ENCODE measurements around the gene UQCR11.

The UQCR11 gene

GRCh38 chr19:1592755-1593500, 12.3 kb downstream of the UQCR11 start, which contains the start of gene MBD3:
Gene MBD3 (minus strand): TSS chr19:1592865. CDS start chr19:1592631, 234 bp downstream.
- DNase-seq (ENCODE audit: insufficient read length, low spot score) (peak; percentile 92), FAIRE-seq (peak; percentile 78)

- peak; percentile 40 for FAIRE-seq
- DNase-seq (ENCODE audit: insufficient read length, low spot score), result peak; percentile 80
Observed at GRCh38 chr19:1592024-1592754, 13.1 kb downstream of the UQCR11 start.

DNA sequence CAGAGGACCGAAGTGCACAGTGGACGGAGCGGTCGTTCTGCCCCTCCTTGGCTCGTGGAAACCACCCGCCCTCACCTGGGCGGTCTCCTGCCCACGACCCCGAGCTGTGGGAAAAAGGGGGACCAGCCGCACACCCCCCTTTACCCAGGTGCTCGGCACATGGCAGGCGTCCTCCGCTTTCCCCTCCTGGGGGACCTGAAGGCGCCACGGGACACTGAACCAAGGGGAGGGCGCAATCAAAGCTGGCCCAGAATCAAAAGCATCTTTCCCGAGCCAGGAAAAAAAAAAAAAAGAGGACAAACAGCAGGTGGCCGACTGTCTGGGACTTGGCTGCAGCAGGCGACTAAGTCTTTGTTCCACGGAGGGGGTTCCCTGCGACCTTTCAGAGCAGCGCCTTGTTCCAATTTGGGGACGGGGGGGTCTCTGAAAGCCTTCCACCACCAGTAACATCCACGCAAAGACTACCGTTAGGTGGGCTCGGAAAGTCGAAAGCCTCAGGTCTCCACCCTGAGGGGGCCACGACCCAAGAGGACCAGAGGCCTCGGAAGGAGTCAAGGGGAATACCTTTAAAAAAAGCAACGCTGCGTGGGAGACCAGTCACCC, 13.7 kb downstream of the UQCR11 start:
- FAIRE-seq, result no peak
- no peak for DNase-seq (ENCODE audit: insufficient read length, low spot score)

- DNase-seq (ENCODE audit: insufficient read length, low spot score) (no peak), FAIRE-seq (no peak)
Observed at GRCh38 chr19:1590641-1591397, 14.4 kb downstream of the UQCR11 start.

DNA sequence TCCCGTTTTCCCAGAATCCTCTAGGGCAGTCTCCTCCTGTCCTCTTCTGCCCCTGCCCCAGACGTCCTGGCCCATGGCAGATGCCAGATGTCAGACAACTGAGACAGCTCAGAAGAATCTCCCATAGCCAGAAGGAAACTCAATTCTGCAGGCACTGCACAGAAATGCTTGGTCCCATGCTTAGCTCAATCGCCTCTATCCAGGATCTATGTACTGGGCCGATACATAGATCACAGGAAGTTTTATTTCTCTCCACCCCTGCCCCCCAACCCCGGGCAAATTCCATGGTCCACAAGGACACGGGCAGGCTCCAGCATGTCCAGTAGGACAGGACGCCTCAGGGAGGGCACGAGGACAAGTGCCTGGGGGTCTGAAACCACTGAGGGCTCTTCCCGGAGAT, 17.4 kb downstream of the UQCR11 start:
- no peak for FAIRE-seq

GRCh38 chr19:1585243-1585580, 20.1 kb downstream of the UQCR11 start:
- FAIRE-seq (no peak), DNase-seq (ENCODE audit: insufficient read length, low spot score) (no peak)

More for the DNA sequence above, 17.4 kb downstream of the UQCR11 start:
- no peak for DNase-seq (ENCODE audit: insufficient read length, low spot score)

DNA sequence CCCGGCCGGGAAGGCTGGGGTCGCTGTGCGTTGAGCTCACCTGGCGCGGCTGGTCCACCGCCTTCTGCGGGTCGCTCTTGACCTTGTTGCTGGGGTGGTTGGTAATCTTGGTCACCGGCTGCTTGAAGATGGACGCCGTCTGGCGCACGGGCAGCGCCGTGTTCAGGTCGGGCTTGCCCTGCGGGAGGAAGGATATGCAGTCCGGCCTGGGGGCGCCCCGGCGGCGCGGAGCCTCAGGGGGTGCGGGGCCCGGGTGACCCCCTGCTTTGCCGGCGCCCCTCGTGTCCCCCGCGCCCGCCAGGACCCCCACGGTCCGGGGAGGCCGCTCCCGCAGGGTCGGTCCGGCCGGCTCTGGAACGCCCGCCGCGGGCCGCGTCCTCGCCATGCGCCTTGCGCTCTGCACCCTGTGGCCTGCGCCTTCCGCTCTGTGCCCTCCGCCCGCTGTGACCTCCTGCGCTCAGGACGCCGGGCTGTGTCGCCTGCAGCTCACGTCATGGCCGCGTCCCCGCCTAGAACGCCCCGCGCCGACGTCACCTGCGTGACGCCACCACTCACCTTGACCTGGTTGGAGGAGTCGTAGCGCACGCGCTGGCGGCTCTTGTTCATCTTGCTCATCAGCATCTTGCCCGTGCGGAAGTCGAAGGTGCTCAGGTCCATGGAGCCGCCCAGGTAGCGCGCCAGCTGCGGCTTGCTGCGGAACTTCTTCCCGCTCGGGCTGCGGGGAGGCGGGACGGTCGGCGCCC, 20.6 kb downstream of the UQCR11 start:
- DNase-seq (ENCODE audit: insufficient read length, low spot score) (no peak), FAIRE-seq (no peak)

DNA sequence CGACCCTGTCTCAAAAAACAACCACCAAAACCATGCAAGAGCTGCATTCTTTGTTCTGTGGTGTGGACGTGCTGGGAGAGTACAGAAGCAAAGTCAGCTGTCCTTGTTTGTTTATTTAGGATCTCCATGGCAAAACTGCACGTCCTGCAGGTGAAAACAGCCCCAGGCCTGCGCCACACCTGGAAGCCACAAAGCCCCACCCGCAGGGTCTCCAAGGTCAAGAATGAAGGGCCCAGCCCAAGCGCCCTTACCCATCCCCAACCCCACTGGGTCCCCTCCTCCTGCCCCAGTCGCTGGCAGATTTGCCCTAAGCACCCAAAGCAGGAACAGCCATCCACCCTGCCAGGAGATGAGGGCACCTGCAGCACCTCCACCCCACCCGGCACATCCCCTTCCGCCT, 23.1 kb downstream of the UQCR11 start:
- no peak for DNase-seq (ENCODE audit: insufficient read length, low spot score)

GRCh38 chr19:1580957-1581356, 24.3 kb downstream of the UQCR11 start:
- no peak for FAIRE-seq
- DNase-seq (ENCODE audit: insufficient read length, low spot score), result no peak

More for the DNA sequence above, 23.1 kb downstream of the UQCR11 start:
- FAIRE-seq, result no peak

GRCh38 chr19:1580382-1580781, 24.9 kb downstream of the UQCR11 start:
- DNase-seq (ENCODE audit: insufficient read length, low spot score) (no peak), FAIRE-seq (no peak)

GRCh38 chr19:1579222-1579621, 26.0 kb downstream of the UQCR11 start:
- FAIRE-seq (no peak), DNase-seq (ENCODE audit: insufficient read length, low spot score) (no peak)

GRCh38 chr19:1577929-1578618, 27.2 kb downstream of the UQCR11 start:
- DNase-seq (ENCODE audit: insufficient read length, low spot score) (no peak), FAIRE-seq (no peak)

DNA sequence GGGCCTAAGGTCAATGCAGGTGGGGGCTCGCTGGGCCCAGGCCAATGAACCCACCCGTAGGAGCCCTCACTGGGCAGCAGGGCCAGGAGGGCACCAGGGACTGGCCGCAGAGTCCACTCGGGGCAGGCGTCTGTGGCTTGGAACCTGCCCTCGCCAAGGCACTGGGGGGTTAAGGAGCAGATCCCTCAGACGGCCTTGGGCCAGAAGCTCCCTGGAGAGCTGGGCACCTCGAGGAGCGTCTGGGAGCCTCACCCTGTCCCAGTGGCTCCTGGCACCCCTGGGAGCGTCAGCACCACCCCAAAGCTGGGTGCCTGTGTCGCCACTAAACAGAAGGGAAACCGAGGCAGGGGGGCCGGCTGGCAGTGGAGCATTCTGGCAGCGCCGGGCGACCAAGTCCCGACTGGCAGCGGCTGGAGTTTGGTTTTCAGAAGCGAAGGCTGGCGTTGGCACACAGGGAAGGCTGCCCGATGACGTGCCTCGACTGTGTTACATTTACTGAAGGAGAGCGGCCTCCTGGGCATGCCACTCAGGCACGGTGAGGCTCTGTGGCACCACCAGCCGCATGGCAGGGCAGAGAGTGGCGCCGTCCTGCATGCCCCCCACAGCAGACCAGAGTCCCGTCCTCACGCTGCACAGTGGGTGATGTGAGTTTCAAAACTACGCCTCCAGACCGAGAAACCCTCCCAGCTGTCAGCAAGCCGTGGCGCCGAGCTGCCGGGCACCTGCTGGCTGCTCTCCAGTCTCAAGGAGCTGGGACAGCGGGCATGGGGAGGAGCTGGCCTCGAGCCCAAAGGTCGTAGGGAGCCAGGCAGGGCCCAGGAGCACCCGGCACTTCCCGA, 28.0 kb downstream of the UQCR11 start:
- no peak for DNase-seq (ENCODE audit: insufficient read length, low spot score)
- no peak for FAIRE-seq

- DNase-seq (ENCODE audit: insufficient read length, low spot score), result no peak
- no peak for FAIRE-seq
Observed at GRCh38 chr19:1576242-1577089, 28.8 kb downstream of the UQCR11 start.

DNA sequence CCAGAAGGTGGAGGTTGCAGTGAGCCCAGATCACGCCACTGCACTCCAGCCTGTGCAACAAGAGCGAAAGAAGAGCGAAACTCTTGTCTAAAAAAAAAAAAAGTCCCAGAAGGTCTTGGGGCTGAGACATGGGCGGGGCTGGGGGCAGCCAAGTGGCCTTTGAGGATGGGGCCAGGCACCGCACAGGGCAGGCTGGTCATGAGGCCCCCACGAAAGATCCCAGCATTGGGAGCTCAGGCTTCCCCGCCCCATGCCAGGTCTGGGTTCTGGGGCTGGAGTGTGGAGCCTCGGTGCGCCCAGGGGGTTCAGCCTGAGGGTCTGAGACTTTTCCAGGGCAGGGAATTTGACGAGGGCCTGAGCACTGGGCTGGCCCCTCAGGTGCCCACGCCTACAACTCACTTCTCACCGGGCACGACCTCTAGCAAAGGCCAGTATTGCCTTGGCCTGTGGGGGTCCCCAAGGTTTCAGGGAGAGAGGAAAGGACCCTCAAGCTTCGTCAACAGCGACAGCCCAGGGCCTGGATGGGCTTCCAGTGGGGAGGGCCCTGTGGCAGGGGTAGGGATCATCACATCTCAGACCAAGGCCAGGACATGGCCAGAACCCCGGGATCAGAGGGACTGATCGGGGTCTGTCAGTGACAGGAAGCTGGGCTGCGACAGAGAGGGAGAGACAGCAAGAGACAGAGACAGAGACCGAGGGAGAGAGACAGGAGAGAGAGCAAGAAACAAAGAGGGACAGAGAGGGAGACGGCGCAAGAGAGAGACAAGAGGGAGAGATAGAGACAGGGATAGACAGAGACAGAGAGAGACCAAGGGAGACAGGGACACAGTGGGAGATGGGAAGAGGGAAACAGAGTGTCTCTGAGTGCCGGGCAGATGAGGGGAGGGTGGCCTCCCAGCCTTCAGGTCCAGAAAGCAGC, 29.7 kb downstream of the UQCR11 start:
- FAIRE-seq, result no peak
- DNase-seq (ENCODE audit: insufficient read length, low spot score), result no peak

- no peak for FAIRE-seq
- no peak for DNase-seq (ENCODE audit: insufficient read length, low spot score)
Observed at GRCh38 chr19:1574354-1575136, 30.7 kb downstream of the UQCR11 start.

Measured in HTR-8/SVneo (cell line).